Fibroblast of upper back skin (primary cell): Measurements from ENCODE around the gene BABAM2.
"Not testable (repeated sequence)": the region's sequence is repeated elsewhere in the genome, so short reads cannot be mapped to it uniquely, and the experiment has no call there.

ENCODE experiments used
- DNase-seq: peaks from one replicate; pipeline ENCODE4 v3.0.0-alpha.2; 2013

Gene BABAM2

GRCh38 chr2:27988718-27989117 lies 98.2 kb downstream of the BABAM2 start:
- DNase-seq = no peak

- no peak for DNase-seq
Observed at GRCh38 chr2:27989149-27989548, 98.6 kb downstream of the BABAM2 start.

- peak; percentile 94 for DNase-seq
Observed at GRCh38 chr2:27990030-27990590, 99.6 kb downstream of the BABAM2 start.

GRCh38 chr2:27991146-27991545 lies 100.6 kb downstream of the BABAM2 start:
- DNase-seq = no peak

- peak; percentile 90 for DNase-seq
Observed at GRCh38 chr2:27992787-27993401, 102.4 kb downstream of the BABAM2 start.

GRCh38 chr2:27993402-27993787 lies 102.9 kb downstream of the BABAM2 start:
- peak; percentile 61 for DNase-seq

GRCh38 chr2:27993950-27994728 lies 103.6 kb downstream of the BABAM2 start:
- no peak for DNase-seq

GRCh38 chr2:27996156-27996922 lies 105.8 kb downstream of the BABAM2 start:
- no peak for DNase-seq

GRCh38 chr2:28000287-28000686 lies 109.8 kb downstream of the BABAM2 start:
- no peak for DNase-seq

GRCh38 chr2:28002181-28002580 lies 111.7 kb downstream of the BABAM2 start:
- DNase-seq = no peak

GRCh38 chr2:28004086-28004485 lies 113.6 kb downstream of the BABAM2 start:
- DNase-seq = peak; percentile 94

- DNase-seq = peak; percentile 50
Observed at GRCh38 chr2:28009732-28010131, 119.2 kb downstream of the BABAM2 start.

GRCh38 chr2:28011322-28011737 lies 120.8 kb downstream of the BABAM2 start:
- no peak for DNase-seq

- not testable (repeated sequence) for DNase-seq
Observed at GRCh38 chr2:28018474-28018873, 127.9 kb downstream of the BABAM2 start.

- not testable (repeated sequence) for DNase-seq
Observed at GRCh38 chr2:28019521-28019920, 129.0 kb downstream of the BABAM2 start.

GRCh38 chr2:28021898-28022297 lies 131.4 kb downstream of the BABAM2 start:
- DNase-seq = no peak

GRCh38 chr2:28025123-28025522 lies 134.6 kb downstream of the BABAM2 start:
- DNase-seq = peak; percentile 42

- DNase-seq = not testable (repeated sequence)
Observed at GRCh38 chr2:28026230-28026629, 135.7 kb downstream of the BABAM2 start.

- no peak for DNase-seq
Observed at GRCh38 chr2:28028025-28028424, 137.5 kb downstream of the BABAM2 start.

- DNase-seq = no peak
Observed at GRCh38 chr2:28030600-28030999, 140.1 kb downstream of the BABAM2 start.

GRCh38 chr2:28032816-28033215 lies 142.3 kb downstream of the BABAM2 start:
- no peak for DNase-seq

GRCh38 chr2:28034696-28035095 lies 144.2 kb downstream of the BABAM2 start:
- DNase-seq = no peak

- DNase-seq = no peak
Observed at GRCh38 chr2:28035163-28035690, 144.7 kb downstream of the BABAM2 start.
